ENCODE data around the gene MARCHF10. TPM values are rescaled to one million over a fixed set of nuclear protein-coding genes. Genes with fewer than 3 reads are reported as not detected.

Gene MARCHF10
- total and polyA plus RNA-seq, 2 of the 4 experiments (the other 2 are of a cell fraction) = 0.18 to 0.74 TPM

GRCh38 chr17:62827746-62828485 is 19.8 kb upstream of the MARCHF10 start:
- H3K4me1 ChIP-seq (ENCODE audit: control insufficient read depth, insufficient read depth, low read length) = peaks cover 17% of the 10 kb centered on the region
- no peaks in the 10 kb centered on the region for H3K27me3 ChIP-seq (ENCODE audit: control insufficient read depth, insufficient read depth, low read length)
- intact Hi-C loops (cut with micrococcal nuclease) = no loop called here
- 0 out of 2 replicates have a peak overlapping the region, but pooled peaks have one; percentile 35 for H3K56ac ChIP-seq (ENCODE audit: extremely low read depth, insufficient read depth, low read length)
- H3K36me3 ChIP-seq (ENCODE audit: control insufficient read depth, insufficient read depth, low read length) = no peaks in the 10 kb centered on the region
- H3K9ac ChIP-seq (ENCODE audit: low read depth, low read length) = peak overlapping the region; percentile 52; the same call in 1 of the 2 replicates
- peak overlapping the region; percentile 75 for H3K14ac ChIP-seq (replicated peaks; ENCODE audit: low read depth, low read length)
- peak overlapping the region; percentile 90; the same call in 1 of the 2 replicates for H3K18ac ChIP-seq (ENCODE audit: low read depth, low read length)
- peak overlapping the region; percentile 21; the same call in 1 of the 2 replicates for H3K23ac ChIP-seq (ENCODE audit: low read depth, low read length)
- H3K4me2 ChIP-seq (ENCODE audit: low read depth, low read length) = peak overlapping the region; percentile 97
- peak overlapping the region; percentile 53 for H2BK120ac ChIP-seq (ENCODE audit: low read depth, low read length)
- H2AK5ac ChIP-seq (ENCODE audit: low read depth, low read length) = no peak overlapping the region
- ChIA-PET CTCF (interaction anchor here (0.6 kb wide), 1 partner anchor 14 kb away, joined by 3 read pairs; no protein-coding TSS in a partner anchor), POLR2A (ENCODE audit: unreplicated experiment) (no interaction called here)
- no peaks in the 10 kb centered on the region for H3K9me3 ChIP-seq (ENCODE audit: control insufficient read depth, insufficient read depth, low read length)
- no peaks in the 10 kb centered on the region for H4K20me1 ChIP-seq (ENCODE audit: insufficient read depth, low read length)
- H4K8ac ChIP-seq (ENCODE audit: low read depth in 2 of 2, low read length in 2 of 2) = peak overlapping the region; percentile 15 to 68; a peak in 3 of 4 replicates
- in situ Hi-C loops (cut with MboI; ENCODE audit: low sequenced_read_pairs) = no loop called here
- DNase-seq (peak; percentile 65), ATAC-seq (ENCODE audit: low read depth) (peak; percentile 15; the same call in 1 of the 2 replicates)
- peak overlapping the region; percentile 34; the same call in 1 of the 2 replicates for H3K4me3 ChIP-seq (ENCODE audit: insufficient read depth, low read depth, low read length)
- BruUV-seq (replicated peaks) = no TSS peak
- peak; percentile 85 for TF ChIP-seq CEBPB (IDR thresholded peaks at IDR 0.05; ENCODE audit: low read depth, low read length)
- TF ChIP-seq, protein P1, sequence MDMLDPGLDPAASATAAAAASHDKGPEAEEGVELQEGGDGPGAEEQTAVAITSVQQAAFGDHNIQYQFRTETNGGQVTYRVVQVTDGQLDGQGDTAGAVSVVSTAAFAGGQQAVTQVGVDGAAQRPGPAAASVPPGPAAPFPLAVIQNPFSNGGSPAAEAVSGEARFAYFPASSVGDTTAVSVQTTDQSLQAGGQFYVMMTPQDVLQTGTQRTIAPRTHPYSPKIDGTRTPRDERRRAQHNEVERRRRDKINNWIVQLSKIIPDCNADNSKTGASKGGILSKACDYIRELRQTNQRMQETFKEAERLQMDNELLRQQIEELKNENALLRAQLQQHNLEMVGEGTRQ (IDR thresholded peaks at IDR 0.05; ENCODE audit: low read depth, low read length) = no peak
- no peak for TF ChIP-seq MXI1 (IDR thresholded peaks at IDR 0.05; ENCODE audit: borderline replicate concordance, low read depth, low read length)
- no peak for TF ChIP-seq POLR2A (IDR thresholded peaks at IDR 0.05; ENCODE audit: low read depth, low read length)
- no peak for TF ChIP-seq CHD1 (IDR thresholded peaks at IDR 0.05; ENCODE audit: low read depth, low read length)
- TF ChIP-seq BHLHE40 (IDR thresholded peaks at IDR 0.05; ENCODE audit: low read depth, low read length) = no peak
- peaks cover 11% of the 10 kb centered on the region; the same call in 1 of the 2 replicates for H3K9me1 ChIP-seq (ENCODE audit: insufficient read depth, low read length)
- H3K79me1 ChIP-seq (ENCODE audit: low read depth in 1 of 2, low read length in 2 of 2) = peaks cover 0 to under 1% of the 10 kb centered on the region in 2 experiments; a peak in 1 of 4 replicates
- H4K5ac ChIP-seq (ENCODE audit: low read depth, low read length) = peak overlapping the region; percentile 70; the same call in 1 of the 2 replicates
- H2BK15ac ChIP-seq (ENCODE audit: low read depth, low read length) = peak overlapping the region; percentile 64; the same call in 1 of the 3 replicates
- peak overlapping the region; percentile 14; the same call in 1 of the 2 replicates for H4K91ac ChIP-seq (ENCODE audit: insufficient read depth, low read depth, low read length)
- H2BK20ac ChIP-seq (ENCODE audit: low read depth, low read length) = peak overlapping the region; percentile 68; the same call in 1 of the 2 replicates
- peak overlapping the region; percentile 38 for H2BK5ac ChIP-seq (ENCODE audit: low read depth, low read length, poor library complexity, severe bottlenecking)
- peak overlapping the region; percentile 40; the same call in 1 of the 2 replicates for H3K4ac ChIP-seq (ENCODE audit: low read depth, low read length)
- H2AK9ac ChIP-seq (replicated peaks; ENCODE audit: low read depth, low read length, poor library complexity) = no peak overlapping the region
- no CpG with 5 or more reads among the region's 10 CpGs for WGBS, 2 experiments (ENCODE audit: extremely low coverage in 2 of 2, insufficient read length in 1 of 2)
- dilution Hi-C loops (cut with HindIII; ENCODE audit: low sequenced_read_pairs, unreplicated experiment) = no loop called here
- H2AFZ ChIP-seq (replicated peaks; ENCODE audit: low read length, poor library complexity) = no peak overlapping the region
- H3K27ac ChIP-seq (ENCODE audit: insufficient read depth, low read length) = peak overlapping the region; percentile 22; the same call in 1 of the 2 replicates

All from IMR-90 (cell line).